Measurements from ENCODE around the gene SLC9A8.

Gene SLC9A8

DNA sequence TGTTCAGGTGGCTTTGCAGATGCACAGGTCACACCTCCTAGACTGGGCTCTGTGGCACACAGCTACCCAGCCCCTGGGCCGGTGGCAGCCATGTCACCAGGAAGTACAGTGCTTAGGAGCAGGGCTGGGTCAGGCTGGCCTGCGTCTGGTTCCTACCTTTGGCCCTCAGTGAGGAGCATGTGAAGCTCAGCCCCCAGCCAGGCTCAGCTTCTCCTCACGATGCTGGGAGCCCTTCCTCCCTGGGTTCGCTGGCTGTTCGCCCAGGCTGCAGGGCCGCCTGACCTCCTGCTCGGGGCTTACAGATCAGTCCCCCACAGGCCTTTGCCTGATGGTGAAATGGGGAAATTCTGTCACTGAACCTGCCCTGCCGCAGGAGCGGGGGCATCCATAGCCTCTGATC, 79.6 kb downstream of the SLC9A8 start:
- no peaks in the 10 kb centered on the region for H3K4me1 ChIP-seq (ENCODE audit: control insufficient read depth in 1 of 2, insufficient read depth in 2 of 2, low read length in 2 of 2)

DNA sequence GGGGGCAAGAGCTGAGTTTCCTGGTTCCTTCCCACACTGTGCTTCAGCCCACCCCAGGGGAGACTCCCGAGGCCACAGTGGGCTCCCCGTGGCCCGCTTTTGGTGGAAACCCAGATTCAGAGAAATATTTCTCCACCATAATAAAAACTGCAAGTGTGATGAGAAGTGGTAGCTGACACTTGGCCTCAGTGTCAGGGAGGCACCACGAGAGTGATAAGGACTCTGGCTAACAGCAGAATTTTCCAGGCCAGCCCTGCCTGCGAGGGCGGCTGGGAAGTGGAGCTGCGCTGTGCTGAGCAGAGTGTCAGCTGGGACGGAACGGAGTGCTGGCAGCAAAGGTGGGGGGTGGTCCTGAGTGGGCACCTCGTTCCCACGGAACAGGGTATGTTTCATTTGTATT, 80.2 kb downstream of the SLC9A8 start:
- Histone ChIP-seq H3K9me3 (ENCODE audit: insufficient read depth, low read depth, low read length) (no peaks in the 10 kb centered on the region), H3K18ac (ENCODE audit: low read length) (no peak overlapping the region), H3K9ac (ENCODE audit: low read length) (no peak overlapping the region), H4K8ac (ENCODE audit: low read depth, low read length) (no peak overlapping the region), H2AFZ (ENCODE audit: insufficient read depth, low read length, poor library complexity) (no peak overlapping the region), H4K12ac (ENCODE audit: low read depth, low read length) (no peak overlapping the region), H3K23ac (ENCODE audit: low read length) (no peak overlapping the region), H3K4ac (ENCODE audit: low read depth, low read length) (no peak overlapping the region), H2BK120ac (ENCODE audit: insufficient read depth, low read length, poor library complexity) (no peak overlapping the region), H2BK5ac (ENCODE audit: low read depth, low read length, poor library complexity) (no peak overlapping the region), H2AK5ac (ENCODE audit: low read length) (no peak overlapping the region), H3K36me3 (ENCODE audit: control insufficient read depth in 1 of 2, insufficient read depth in 2 of 2, low read length in 2 of 2) (no peaks in the 10 kb centered on the region), H3K4me2 (ENCODE audit: low read length) (no peak overlapping the region), H3K79me1 (ENCODE audit: low read length) (no peaks in the 10 kb centered on the region), H2BK12ac (ENCODE audit: low read length) (no peak overlapping the region), H3K4me1 (ENCODE audit: control insufficient read depth in 1 of 2, insufficient read depth in 2 of 2, low read length in 2 of 2) (no peaks in the 10 kb centered on the region), H3K27me3 (ENCODE audit: insufficient read depth, low read length) (no peaks in the 10 kb centered on the region), H3K14ac (ENCODE audit: low read length) (no peak overlapping the region), H3K79me2 (ENCODE audit: control insufficient read depth, insufficient read depth, low read length, poor library complexity) (no peaks in the 10 kb centered on the region), H3K4me3 (ENCODE audit: low read depth, low read length) (no peak overlapping the region), H3K27ac (ENCODE audit: low read depth, low read length) (no peak overlapping the region), H4K91ac (ENCODE audit: low read depth, low read length) (no peak overlapping the region)
- WGBS (ENCODE audit: extremely low coverage, insufficient coverage, insufficient read length) = no CpG with 5 or more reads among the region's 11 CpGs
- no peak for DNase-seq

More for the DNA sequence above, 79.6 kb downstream of the SLC9A8 start:
- no peak overlapping the region for H2AK5ac ChIP-seq (ENCODE audit: low read length)
- DNase-seq = no peak
- no peak overlapping the region for H2AFZ ChIP-seq (ENCODE audit: insufficient read depth, low read length, poor library complexity)
- no peak overlapping the region for H4K12ac ChIP-seq (ENCODE audit: low read depth, low read length)
- no peak overlapping the region for H3K27ac ChIP-seq (ENCODE audit: low read depth, low read length)
- H4K8ac ChIP-seq (ENCODE audit: low read depth, low read length) = no peak overlapping the region
- no peak overlapping the region for H2BK12ac ChIP-seq (ENCODE audit: low read length)
- H3K18ac ChIP-seq (ENCODE audit: low read length) = no peak overlapping the region
- H3K23ac ChIP-seq (ENCODE audit: low read length) = no peak overlapping the region
- no peak overlapping the region for H3K14ac ChIP-seq (ENCODE audit: low read length)
- no peaks in the 10 kb centered on the region for H3K27me3 ChIP-seq (ENCODE audit: insufficient read depth, low read length)
- no peak overlapping the region for H2BK5ac ChIP-seq (ENCODE audit: low read depth, low read length, poor library complexity)
- no peaks in the 10 kb centered on the region for H3K9me3 ChIP-seq (ENCODE audit: insufficient read depth, low read depth, low read length)
- H3K4me2 ChIP-seq (ENCODE audit: low read length) = no peak overlapping the region
- H3K79me2 ChIP-seq (ENCODE audit: control insufficient read depth, insufficient read depth, low read length, poor library complexity) = no peaks in the 10 kb centered on the region
- no CpG with 5 or more reads among the region's 9 CpGs for WGBS (ENCODE audit: extremely low coverage, insufficient coverage, insufficient read length)
- no peak overlapping the region for H3K9ac ChIP-seq (ENCODE audit: low read length)
- H3K4ac ChIP-seq (ENCODE audit: low read depth, low read length) = no peak overlapping the region
- no peak overlapping the region for H4K91ac ChIP-seq (ENCODE audit: low read depth, low read length)
- H3K79me1 ChIP-seq (ENCODE audit: low read length) = no peaks in the 10 kb centered on the region
- no peaks in the 10 kb centered on the region for H3K36me3 ChIP-seq (ENCODE audit: control insufficient read depth in 1 of 2, insufficient read depth in 2 of 2, low read length in 2 of 2)
- no peak overlapping the region for H2BK120ac ChIP-seq (ENCODE audit: insufficient read depth, low read length, poor library complexity)
- H3K4me3 ChIP-seq (ENCODE audit: low read depth, low read length) = no peak overlapping the region

DNA sequence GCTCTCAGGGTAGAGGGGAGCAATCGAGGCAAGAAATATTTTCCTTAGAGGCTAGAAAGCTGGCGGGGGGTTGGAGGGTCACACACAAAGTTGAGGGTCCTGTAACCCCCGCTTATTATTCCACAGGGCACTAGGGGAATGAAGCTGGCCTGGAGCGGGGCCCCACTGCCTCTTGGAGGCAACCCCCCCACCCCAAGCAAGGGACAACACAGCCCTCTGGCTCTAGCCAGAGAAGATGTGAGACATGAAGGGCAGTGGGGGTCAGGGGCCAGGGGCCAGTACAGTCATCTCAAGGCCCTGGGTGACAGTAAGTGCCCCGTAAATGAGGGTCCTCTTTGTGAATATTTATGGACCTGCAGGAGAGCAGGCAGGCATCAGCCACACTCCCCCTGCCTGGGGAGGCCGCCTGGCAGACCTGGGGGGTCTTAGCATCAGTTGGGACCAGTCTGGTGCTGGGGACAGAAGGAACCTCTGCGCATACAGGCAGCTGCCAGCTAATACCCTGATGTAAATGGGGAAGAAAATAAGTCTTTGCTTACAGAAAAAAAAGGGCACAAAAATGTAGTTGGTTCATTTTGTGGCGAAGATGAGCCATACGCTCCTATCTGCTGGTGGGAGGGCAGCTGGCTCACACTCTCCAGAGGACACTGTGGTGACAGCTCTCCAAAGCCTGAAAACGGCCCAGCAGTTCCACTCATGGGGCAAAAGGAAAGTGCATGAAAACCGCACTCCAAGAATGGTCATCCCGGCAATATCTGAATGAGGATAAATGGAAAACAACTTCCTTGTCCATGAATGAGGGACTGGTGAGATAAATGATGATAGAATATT, 80.8 kb downstream of the SLC9A8 start:
- Histone ChIP-seq H2BK120ac (ENCODE audit: insufficient read depth, low read length, poor library complexity) (no peak overlapping the region), H3K79me1 (ENCODE audit: low read length) (no peaks in the 10 kb centered on the region), H3K4me3 (ENCODE audit: low read depth, low read length) (no peak overlapping the region), H3K14ac (ENCODE audit: low read length) (no peak overlapping the region), H3K27ac (ENCODE audit: low read depth, low read length) (no peak overlapping the region), H2AFZ (ENCODE audit: insufficient read depth, low read length, poor library complexity) (no peak overlapping the region), H4K91ac (ENCODE audit: low read depth, low read length) (no peak overlapping the region), H3K23ac (ENCODE audit: low read length) (no peak overlapping the region), H3K9me3 (ENCODE audit: insufficient read depth, low read depth, low read length) (no peaks in the 10 kb centered on the region), H3K9ac (ENCODE audit: low read length) (no peak overlapping the region), H3K4ac (ENCODE audit: low read depth, low read length) (no peak overlapping the region), H4K8ac (ENCODE audit: low read depth, low read length) (no peak overlapping the region), H3K27me3 (ENCODE audit: insufficient read depth, low read length) (no peaks in the 10 kb centered on the region), H2AK5ac (ENCODE audit: low read length) (no peak overlapping the region), H3K79me2 (ENCODE audit: control insufficient read depth, insufficient read depth, low read length, poor library complexity) (no peaks in the 10 kb centered on the region), H3K36me3 (ENCODE audit: control insufficient read depth in 1 of 2, insufficient read depth in 2 of 2, low read length in 2 of 2) (no peaks in the 10 kb centered on the region), H3K4me2 (ENCODE audit: low read length) (no peak overlapping the region), H2BK12ac (ENCODE audit: low read length) (no peak overlapping the region), H3K4me1 (ENCODE audit: control insufficient read depth in 1 of 2, insufficient read depth in 2 of 2, low read length in 2 of 2) (no peaks in the 10 kb centered on the region), H2BK5ac (ENCODE audit: low read depth, low read length, poor library complexity) (no peak overlapping the region), H3K18ac (ENCODE audit: low read length) (no peak overlapping the region), H4K12ac (ENCODE audit: low read depth, low read length) (no peak overlapping the region)
- no CpG with 5 or more reads among the region's 12 CpGs for WGBS (ENCODE audit: extremely low coverage, insufficient coverage, insufficient read length)
- peak; percentile 25 to 65 for DNase-seq

DNA sequence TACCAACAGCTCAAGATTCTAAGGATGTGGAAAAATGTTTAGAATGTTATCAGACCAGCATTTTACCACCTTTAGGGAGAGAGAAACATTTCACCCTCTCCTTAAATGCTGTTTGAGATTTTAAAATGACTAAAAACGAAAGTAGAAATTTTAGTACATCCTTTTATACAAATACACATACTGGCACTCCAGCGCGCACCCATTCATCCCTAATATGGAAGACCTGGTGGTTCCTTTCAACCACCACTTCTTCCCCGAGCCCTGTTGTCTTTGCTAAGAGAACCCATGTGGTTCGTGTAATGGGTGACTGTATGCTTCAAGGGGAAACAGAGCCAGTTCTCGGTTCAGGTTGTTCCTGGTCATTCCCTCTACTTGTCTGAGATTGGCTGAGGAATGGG, 81.4 kb downstream of the SLC9A8 start:
- Histone ChIP-seq H3K14ac (ENCODE audit: low read length) (no peak overlapping the region), H3K79me1 (ENCODE audit: low read length) (no peaks in the 10 kb centered on the region), H3K27ac (ENCODE audit: low read depth, low read length) (no peak overlapping the region), H2BK12ac (ENCODE audit: low read length) (no peak overlapping the region), H4K12ac (ENCODE audit: low read depth, low read length) (no peak overlapping the region), H2AFZ (ENCODE audit: insufficient read depth, low read length, poor library complexity) (no peak overlapping the region), H3K9me3 (ENCODE audit: insufficient read depth, low read depth, low read length) (no peaks in the 10 kb centered on the region), H3K4me1 (ENCODE audit: control insufficient read depth in 1 of 2, insufficient read depth in 2 of 2, low read length in 2 of 2) (no peaks in the 10 kb centered on the region), H4K91ac (ENCODE audit: low read depth, low read length) (no peak overlapping the region), H2AK5ac (ENCODE audit: low read length) (no peak overlapping the region), H2BK5ac (ENCODE audit: low read depth, low read length, poor library complexity) (no peak overlapping the region), H3K9ac (ENCODE audit: low read length) (no peak overlapping the region), H3K23ac (ENCODE audit: low read length) (no peak overlapping the region), H3K79me2 (ENCODE audit: control insufficient read depth, insufficient read depth, low read length, poor library complexity) (no peaks in the 10 kb centered on the region), H3K4me2 (ENCODE audit: low read length) (no peak overlapping the region), H3K18ac (ENCODE audit: low read length) (no peak overlapping the region), H3K36me3 (ENCODE audit: control insufficient read depth in 1 of 2, insufficient read depth in 2 of 2, low read length in 2 of 2) (no peaks in the 10 kb centered on the region), H4K8ac (ENCODE audit: low read depth, low read length) (no peak overlapping the region), H2BK120ac (ENCODE audit: insufficient read depth, low read length, poor library complexity) (no peak overlapping the region), H3K27me3 (ENCODE audit: insufficient read depth, low read length) (no peaks in the 10 kb centered on the region), H3K4ac (ENCODE audit: low read depth, low read length) (no peak overlapping the region), H3K4me3 (ENCODE audit: low read depth, low read length) (no peak overlapping the region)
- WGBS (ENCODE audit: extremely low coverage, insufficient coverage, insufficient read length) = no CpG with 5 or more reads among the region's 6 CpGs
- DNase-seq = no peak

Data from trophoblast cell (in vitro differentiated cells and primary cell).